ENCODE data around the gene TMEM165. TPM values are rescaled to one million over a fixed set of nuclear protein-coding genes. Genes with fewer than 3 reads are reported as not detected.

The TMEM165 gene
- total RNA-seq, 4 donors from 2014 or later, result 175 to 283 (median 200) TPM

DNA sequence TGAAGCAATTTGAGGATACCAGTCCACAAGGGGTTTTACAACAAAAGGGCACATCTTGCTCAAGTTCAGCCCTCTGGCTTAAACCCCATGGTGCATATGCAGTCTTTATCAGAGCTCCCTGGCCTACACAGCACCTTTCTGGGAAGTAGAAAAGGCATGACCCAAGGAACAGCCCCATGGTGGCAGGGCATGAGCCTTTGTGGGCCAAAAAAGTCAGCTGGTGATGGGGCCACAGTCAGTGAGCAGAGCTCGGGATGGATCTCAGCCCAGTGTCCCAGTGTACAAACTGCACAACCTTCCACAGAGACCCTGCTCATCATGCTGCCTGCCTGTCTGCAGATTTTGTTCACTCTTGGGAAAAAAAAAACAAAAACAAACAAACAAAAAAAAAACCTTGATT lies 22.3 kb upstream of the TMEM165 start:
- TF ChIP-seq, protein P1, sequence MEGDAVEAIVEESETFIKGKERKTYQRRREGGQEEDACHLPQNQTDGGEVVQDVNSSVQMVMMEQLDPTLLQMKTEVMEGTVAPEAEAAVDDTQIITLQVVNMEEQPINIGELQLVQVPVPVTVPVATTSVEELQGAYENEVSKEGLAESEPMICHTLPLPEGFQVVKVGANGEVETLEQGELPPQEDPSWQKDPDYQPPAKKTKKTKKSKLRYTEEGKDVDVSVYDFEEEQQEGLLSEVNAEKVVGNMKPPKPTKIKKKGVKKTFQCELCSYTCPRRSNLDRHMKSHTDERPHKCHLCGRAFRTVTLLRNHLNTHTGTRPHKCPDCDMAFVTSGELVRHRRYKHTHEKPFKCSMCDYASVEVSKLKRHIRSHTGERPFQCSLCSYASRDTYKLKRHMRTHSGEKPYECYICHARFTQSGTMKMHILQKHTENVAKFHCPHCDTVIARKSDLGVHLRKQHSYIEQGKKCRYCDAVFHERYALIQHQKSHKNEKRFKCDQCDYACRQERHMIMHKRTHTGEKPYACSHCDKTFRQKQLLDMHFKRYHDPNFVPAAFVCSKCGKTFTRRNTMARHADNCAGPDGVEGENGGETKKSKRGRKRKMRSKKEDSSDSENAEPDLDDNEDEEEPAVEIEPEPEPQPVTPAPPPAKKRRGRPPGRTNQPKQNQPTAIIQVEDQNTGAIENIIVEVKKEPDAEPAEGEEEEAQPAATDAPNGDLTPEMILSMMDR (IDR thresholded peaks at IDR 0.05; ENCODE audit: low read depth), result no peak

DNA sequence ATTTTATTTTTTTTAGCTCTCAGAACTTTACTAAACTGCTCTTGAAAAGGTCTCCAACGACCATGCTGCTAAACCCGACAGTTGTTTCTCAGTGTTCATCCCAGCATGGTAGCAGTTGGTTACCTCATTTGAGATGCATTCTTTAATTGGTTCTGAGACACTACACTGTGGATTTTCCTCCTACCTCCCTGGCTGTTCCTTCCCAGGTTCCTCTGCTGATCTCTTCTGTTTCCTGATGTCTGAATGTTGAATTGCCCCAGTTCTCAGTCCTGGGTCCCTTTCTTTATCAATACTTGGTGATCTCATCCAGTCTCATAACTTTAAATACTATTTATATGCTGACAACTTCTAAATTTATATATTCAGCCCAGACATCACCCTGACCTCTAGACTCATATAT lies 19.1 kb upstream of the TMEM165 start:
- TF ChIP-seq, protein P1 (IDR thresholded peaks at IDR 0.05; ENCODE audit: low read depth), result no peak

DNA sequence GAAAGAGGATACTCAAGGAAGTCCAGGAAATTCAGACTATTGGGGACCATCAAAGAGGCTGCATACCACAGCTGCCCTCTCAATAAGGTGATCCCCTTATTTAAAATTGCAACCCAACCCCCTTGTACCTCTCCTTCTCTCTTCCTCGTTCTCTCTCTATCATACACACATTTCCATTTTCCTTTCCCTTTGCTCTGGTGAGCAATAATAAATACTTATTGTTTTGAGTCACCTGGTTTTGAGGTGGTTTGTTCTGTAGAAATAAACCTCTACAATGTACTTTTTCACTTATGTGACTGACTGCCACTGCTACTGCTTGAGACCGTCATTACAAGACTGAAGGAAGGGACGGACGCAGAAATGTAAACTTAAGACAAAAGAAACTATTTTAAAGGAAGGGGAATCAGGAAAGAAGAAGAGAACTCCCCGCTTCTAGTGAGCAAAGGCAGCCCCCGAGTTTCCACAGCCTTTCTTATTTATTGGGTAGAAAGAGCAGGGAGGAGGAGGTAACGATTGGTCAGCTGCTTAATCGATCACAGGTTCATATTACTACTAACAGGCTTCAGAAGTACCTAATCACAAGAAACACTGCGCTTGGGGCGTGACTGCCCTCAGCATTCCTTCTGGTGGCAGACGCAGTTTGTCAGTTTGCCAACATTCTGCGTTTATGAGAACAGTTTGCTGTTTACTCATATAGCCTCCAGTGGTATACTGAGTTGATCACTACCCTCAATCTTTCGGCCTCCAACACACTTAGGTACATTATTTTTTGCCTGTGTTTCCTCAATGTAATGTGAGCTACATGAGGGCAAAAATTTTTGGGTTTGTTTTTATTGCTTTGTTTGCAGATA lies 16.9 kb upstream of the TMEM165 start:
- TF ChIP-seq, protein P1 (IDR thresholded peaks at IDR 0.05; ENCODE audit: low read depth), result no peak

DNA sequence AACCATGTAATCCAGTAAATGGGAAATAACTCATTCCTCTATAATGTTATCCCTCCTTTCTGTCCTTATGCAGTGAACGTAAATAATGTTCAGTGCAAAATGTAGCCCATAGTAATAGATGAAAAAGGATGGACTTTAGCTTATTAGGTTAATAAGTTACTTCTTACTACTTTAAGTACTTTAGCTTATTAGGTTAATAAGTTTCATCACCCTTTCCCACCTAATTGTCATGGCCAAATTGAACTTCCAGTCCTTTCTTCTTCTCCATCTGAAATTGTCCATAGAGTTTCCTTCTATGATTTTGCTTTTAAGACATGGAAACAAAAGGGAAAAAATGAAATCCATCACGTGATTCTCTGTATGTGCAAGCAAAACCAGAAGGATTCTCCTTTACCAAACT lies 15.2 kb upstream of the TMEM165 start:
- TF ChIP-seq, protein P1 (IDR thresholded peaks at IDR 0.05; ENCODE audit: low read depth), result no peak

DNA sequence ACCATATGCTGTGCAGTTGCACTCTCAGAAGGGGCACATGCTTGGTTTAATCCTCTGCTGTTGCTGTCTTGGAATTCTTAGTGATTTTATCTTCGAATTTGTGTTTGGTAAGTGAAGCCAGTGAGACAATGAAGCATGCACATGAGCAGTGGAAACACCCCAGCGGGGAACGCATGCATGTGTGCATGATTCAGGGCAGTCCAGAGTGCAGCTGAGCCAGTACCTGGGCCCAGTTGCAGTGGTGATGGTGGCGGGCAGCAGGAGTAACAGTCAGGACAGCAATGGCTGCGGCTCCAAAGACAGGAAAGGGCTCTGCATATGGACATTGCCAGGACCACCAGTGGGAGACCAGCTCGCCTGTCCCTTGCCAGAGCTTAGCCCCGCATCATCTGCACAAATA lies 14.3 kb upstream of the TMEM165 start:
- TF ChIP-seq, protein P1 (IDR thresholded peaks at IDR 0.05; ENCODE audit: low read depth), result no peak

DNA sequence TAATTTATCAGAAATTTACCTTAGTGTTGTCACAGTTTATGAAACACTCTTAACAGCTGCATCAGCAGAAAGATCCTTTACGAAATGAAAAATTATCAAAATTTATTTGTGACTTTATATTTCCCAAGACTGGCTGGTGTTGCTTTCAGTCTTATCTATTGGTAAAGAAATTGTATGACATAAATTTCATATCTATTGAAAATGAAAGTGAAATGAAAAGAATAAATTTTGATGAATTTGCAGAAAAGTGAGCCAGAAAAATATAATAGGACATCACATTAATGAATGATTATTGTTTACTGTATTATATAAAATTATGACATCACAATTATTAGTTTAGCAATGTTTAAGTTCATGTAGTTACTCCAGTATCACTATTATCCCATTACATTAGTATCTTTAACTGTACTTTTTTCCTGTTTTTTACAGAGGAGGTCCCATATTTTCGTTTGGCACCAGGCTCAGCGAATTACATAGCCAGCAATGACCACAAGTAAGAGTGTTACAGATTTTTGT lies 13.2 kb upstream of the TMEM165 start:
- TF ChIP-seq, protein P1 (IDR thresholded peaks at IDR 0.05; ENCODE audit: low read depth), result no peak

DNA sequence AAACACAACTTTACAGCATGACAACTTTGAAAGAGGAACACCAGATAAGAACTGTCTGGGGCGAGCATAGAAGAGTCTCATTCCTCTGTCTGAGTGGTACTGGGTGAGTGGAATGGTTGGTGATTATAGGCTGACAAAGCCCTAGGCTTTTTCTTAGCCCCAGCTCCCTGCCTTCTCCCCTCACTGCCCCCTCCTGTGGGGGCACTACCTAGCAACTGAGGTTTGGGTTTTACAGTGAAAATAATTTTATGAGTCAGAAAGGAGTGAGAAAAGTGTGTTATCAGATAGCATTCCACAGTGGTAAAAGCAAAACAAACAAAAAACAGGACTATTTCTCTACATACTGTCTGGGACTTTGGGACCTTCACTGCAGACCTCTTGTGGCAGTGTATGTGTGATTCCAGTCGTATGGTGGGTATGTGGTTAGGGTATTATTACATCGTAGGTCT lies 10.5 kb upstream of the TMEM165 start:
- TF ChIP-seq, protein P1 (IDR thresholded peaks at IDR 0.05; ENCODE audit: low read depth), result no peak

Measured in subcutaneous adipose tissue (tissue), 4 donors.